ENCODE measurements around the gene CDKL1. TPM values are rescaled to one million over a fixed set of nuclear protein-coding genes. Genes with fewer than 3 reads are reported as not detected.

CDKL1 gene
- total and polyA plus RNA-seq, 2 donors (not counting 3 experiments of a cell fraction or from before 2014, with no cell fraction given), result 2.6 to 9.7 TPM

- H3K9me3 ChIP-seq (replicated peaks; ENCODE audit: control insufficient read depth, insufficient read depth, low read length), result no peaks in the 10 kb centered on the region
- H3K27ac ChIP-seq (ENCODE audit: insufficient read depth, low read depth, low read length), result no peak overlapping the region
- H3K9me1 ChIP-seq (replicated peaks; ENCODE audit: control insufficient read depth, extremely low read depth, insufficient read depth, low read length), result no peaks in the 10 kb centered on the region
- DNase-seq (ENCODE audit: low read depth, low spot score), result no peak
- no peak overlapping the region for H3K4me2 ChIP-seq (ENCODE audit: insufficient read depth, low read length)
- no peak overlapping the region for H2AFZ ChIP-seq (ENCODE audit: low read depth, low read length)
- intact Hi-C loops (cut with micrococcal nuclease), result no loop called here
- no peaks in the 10 kb centered on the region for H3K36me3 ChIP-seq (ENCODE audit: control insufficient read depth in 2 of 2, extremely low read depth in 1 of 2, insufficient read depth in 2 of 2, low read length in 2 of 2)
- ChIA-PET POLR2A (no interaction called here), CTCF (interaction anchor here (1.0 to 1.2 kb wide), 3 partner anchors 10 to 38 kb away, joined by 3 read pairs; no protein-coding TSS in a partner anchor)
- no peaks in the 10 kb centered on the region for H4K20me1 ChIP-seq (replicated peaks; ENCODE audit: control insufficient read depth, extremely low read depth, insufficient read depth, low read length)
- TF ChIP-seq POLR2AphosphoS5 (IDR thresholded peaks at IDR 0.05; ENCODE audit: insufficient read depth, low read depth, low read length) (no peak), POLR2A (IDR thresholded peaks at IDR 0.05; ENCODE audit: low read depth, low read length) (no peak), EZH2 (IDR thresholded peaks at IDR 0.05; ENCODE audit: borderline replicate concordance, low read depth, low read length, severe bottlenecking) (no peak), CTCF (IDR thresholded peaks at IDR 0.05; ENCODE audit: extremely low read depth in 1 of 2, insufficient read depth in 1 of 2, low read depth in 1 of 2, low read length in 2 of 2) (peak in 1 of 2 donors; percentile 11), GATA2 (IDR thresholded peaks at IDR 0.05; ENCODE audit: insufficient read depth, insufficient read length, low read depth, low read length) (no peak)
- H3K4me1 ChIP-seq (ENCODE audit: control insufficient read depth, extremely low read depth, insufficient read depth, low read length), result peaks cover 20% of the 10 kb centered on the region
- H3K9ac ChIP-seq (replicated peaks; ENCODE audit: extremely low read depth, insufficient read depth, low read length), result no peak overlapping the region
- no TSS peak for BruUV-seq (replicated peaks)
- no peaks in the 10 kb centered on the region for H3K79me2 ChIP-seq (ENCODE audit: control insufficient read depth, insufficient read depth, low read length)
- H3K4me3 ChIP-seq (replicated peaks in 1 of 3; ENCODE audit: insufficient read depth in 1 of 3, low read depth in 1 of 3, low read length in 3 of 3), result no peak overlapping the region
- no peaks in the 10 kb centered on the region for H3K27me3 ChIP-seq (ENCODE audit: control insufficient read depth in 2 of 2, insufficient read depth in 2 of 2, low read length in 2 of 2)
- no peak for FAIRE-seq
- dilution Hi-C loops (cut with MboI; ENCODE audit: extremely low pct_ligation_motif_present, low sequenced_read_pairs), result no loop called here
Measured at GRCh38 chr14:50340963-50341362, 55.7 kb downstream of the CDKL1 start.

DNA sequence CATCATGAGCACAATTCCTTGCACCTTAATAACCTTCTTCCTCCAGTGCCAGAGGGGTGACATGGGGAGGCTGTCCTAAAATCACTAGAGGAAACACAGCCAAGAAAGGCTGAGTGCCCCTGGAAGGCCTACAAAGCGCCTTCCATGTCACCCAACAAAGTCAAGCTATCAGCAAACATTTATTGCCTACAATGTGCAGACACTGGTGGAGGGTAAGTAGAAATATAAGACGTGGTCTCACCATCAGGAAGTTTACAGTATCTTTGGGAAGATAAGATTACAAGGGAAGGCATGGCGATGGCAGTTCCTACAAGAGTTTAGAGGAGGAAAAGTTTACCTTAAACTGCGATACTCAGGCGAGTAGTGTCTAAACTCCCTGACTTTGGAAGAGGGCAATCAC lies 56.6 kb downstream of the CDKL1 start:
- Histone ChIP-seq H2AFZ (ENCODE audit: low read depth, low read length) (no peak overlapping the region), H3K4me1 (ENCODE audit: control insufficient read depth, extremely low read depth, insufficient read depth, low read length) (peaks cover 28% of the 10 kb centered on the region), H3K27ac (ENCODE audit: insufficient read depth, low read depth, low read length) (no peak overlapping the region), H3K9ac (replicated peaks; ENCODE audit: extremely low read depth, insufficient read depth, low read length) (no peak overlapping the region), H3K4me3 (replicated peaks in 1 of 3; ENCODE audit: insufficient read depth in 1 of 3, low read depth in 1 of 3, low read length in 3 of 3) (no peak overlapping the region), H3K79me2 (ENCODE audit: control insufficient read depth, insufficient read depth, low read length) (no peaks in the 10 kb centered on the region), H3K4me2 (ENCODE audit: insufficient read depth, low read length) (no peak overlapping the region), H3K9me3 (replicated peaks; ENCODE audit: control insufficient read depth, insufficient read depth, low read length) (no peaks in the 10 kb centered on the region), H3K36me3 (ENCODE audit: control insufficient read depth in 2 of 2, extremely low read depth in 1 of 2, insufficient read depth in 2 of 2, low read length in 2 of 2) (no peaks in the 10 kb centered on the region), H3K27me3 (ENCODE audit: control insufficient read depth in 2 of 2, insufficient read depth in 2 of 2, low read length in 2 of 2) (no peaks in the 10 kb centered on the region), H4K20me1 (replicated peaks; ENCODE audit: control insufficient read depth, extremely low read depth, insufficient read depth, low read length) (no peaks in the 10 kb centered on the region), H3K9me1 (replicated peaks; ENCODE audit: control insufficient read depth, extremely low read depth, insufficient read depth, low read length) (no peaks in the 10 kb centered on the region)
- ChIA-PET POLR2A (no interaction called here), CTCF (interaction anchor here (1.0 to 1.2 kb wide), 2 partner anchors 11 to 19 kb away, joined by 3 read pairs; no protein-coding TSS in a partner anchor)
- BruUV-seq (replicated peaks), result no TSS peak
- FAIRE-seq (no peak), DNase-seq (ENCODE audit: low read depth, low spot score) (no peak)
- no peak for TF ChIP-seq POLR2AphosphoS5 (IDR thresholded peaks at IDR 0.05; ENCODE audit: insufficient read depth, low read depth, low read length)
- no peak for TF ChIP-seq GATA2 (IDR thresholded peaks at IDR 0.05; ENCODE audit: insufficient read depth, insufficient read length, low read depth, low read length)
- no peak for TF ChIP-seq MAX (IDR thresholded peaks at IDR 0.05; ENCODE audit: insufficient read depth, insufficient read length)
- no peak for TF ChIP-seq JUN (IDR thresholded peaks at IDR 0.05; ENCODE audit: borderline replicate concordance, insufficient read depth, insufficient read length, low read depth)
- TF ChIP-seq CTCF (IDR thresholded peaks at IDR 0.05; ENCODE audit: extremely low read depth in 1 of 2, insufficient read depth in 1 of 2, low read depth in 1 of 2, low read length in 2 of 2), result no peak
- TF ChIP-seq EZH2 (IDR thresholded peaks at IDR 0.05; ENCODE audit: borderline replicate concordance, low read depth, low read length, severe bottlenecking), result no peak
- TF ChIP-seq POLR2A (IDR thresholded peaks at IDR 0.05; ENCODE audit: low read depth, low read length), result no peak
- no peak for TF ChIP-seq FOS (IDR thresholded peaks at IDR 0.05; ENCODE audit: borderline replicate concordance, insufficient read depth, low read length)
- TF ChIP-seq MYC (IDR thresholded peaks at IDR 0.05; ENCODE audit: low read depth, low read length), result no peak
- dilution Hi-C loops (cut with MboI; ENCODE audit: extremely low pct_ligation_motif_present, low sequenced_read_pairs) (no loop called here), intact Hi-C loops (cut with micrococcal nuclease) (no loop called here)

Measured in endothelial cell of umbilical vein (primary cell).